Urothelium cell line (cell line): ENCODE data around the gene TTC24.
"Not testable (repeated sequence)": the region's sequence is repeated elsewhere in the genome, so short reads cannot be mapped to it uniquely, and the experiment has no call there.

Source experiments
- DNase-seq: peaks from one replicate; pipeline ENCODE4 v3.0.0; 2011; ENCODE audit warnings: low spot score, mixed read lengths
- FAIRE-seq: peaks from 2 replicates; lab custom pipeline; 2011; peaks lifted over from hg19 to GRCh38; lab: Jason Lieb, UNC

The TTC24 gene

GRCh38 chr1:156584813-156585212 lies 5.3 kb downstream of the TTC24 start:
- FAIRE-seq (no peak), DNase-seq (peak; percentile 42)

GRCh38 chr1:156586323-156586722 lies 6.8 kb downstream of the TTC24 start:
- DNase-seq = no peak

GRCh38 chr1:156586892-156587477 lies 7.5 kb downstream of the TTC24 start:
- no peak for DNase-seq
- no peak for FAIRE-seq

More at GRCh38 chr1:156586323-156586722, 6.8 kb downstream of the TTC24 start:
- FAIRE-seq = no peak

- not testable (repeated sequence) for DNase-seq, FAIRE-seq
Measured at GRCh38 chr1:156587927-156588326, 8.4 kb downstream of the TTC24 start.

- DNase-seq (no peak), FAIRE-seq (no peak)
Measured at GRCh38 chr1:156589546-156589945, 10.0 kb downstream of the TTC24 start.

- no peak for DNase-seq
- no peak for FAIRE-seq
Measured at GRCh38 chr1:156590326-156591180, 11.0 kb downstream of the TTC24 start.

- FAIRE-seq (no peak), DNase-seq (no peak)
Measured at GRCh38 chr1:156591181-156591431, 11.6 kb downstream of the TTC24 start.

- FAIRE-seq (no peak), DNase-seq (peak; percentile 91)
Measured at GRCh38 chr1:156591432-156592157, 12.1 kb downstream of the TTC24 start, which contains the start of gene NAXE. TSS of gene NAXE (plus strand) at chr1:156591776. CDS start at chr1:156591805, 29 bp downstream.

- FAIRE-seq (no peak), DNase-seq (no peak)
Measured at GRCh38 chr1:156592158-156592909, 12.8 kb downstream of the TTC24 start.

- DNase-seq (no peak), FAIRE-seq (no peak)
Measured at GRCh38 chr1:156592910-156593660, 13.6 kb downstream of the TTC24 start.

GRCh38 chr1:156593661-156593989 lies 14.1 kb downstream of the TTC24 start:
- DNase-seq = no peak
- no peak for FAIRE-seq

- DNase-seq (no peak), FAIRE-seq (no peak)
Measured at GRCh38 chr1:156594190-156594589, 14.7 kb downstream of the TTC24 start.

GRCh38 chr1:156595016-156595415 lies 15.5 kb downstream of the TTC24 start:
- FAIRE-seq (no peak), DNase-seq (no peak)

GRCh38 chr1:156596426-156596825 lies 16.9 kb downstream of the TTC24 start:
- DNase-seq (no peak), FAIRE-seq (no peak)

- DNase-seq = no peak
- no peak for FAIRE-seq
Measured at GRCh38 chr1:156598125-156598524, 18.6 kb downstream of the TTC24 start.

- no peak for DNase-seq
- FAIRE-seq = no peak
Measured at GRCh38 chr1:156598731-156599432, 19.4 kb downstream of the TTC24 start.

GRCh38 chr1:156599811-156600210 lies 20.3 kb downstream of the TTC24 start:
- no peak for FAIRE-seq
- no peak for DNase-seq

GRCh38 chr1:156600733-156601121 lies 21.2 kb downstream of the TTC24 start:
- no peak for DNase-seq
- no peak for FAIRE-seq

- DNase-seq = peak; percentile 85
Measured at GRCh38 chr1:156601122-156601830, 21.8 kb downstream of the TTC24 start, which contains the start of gene GPATCH4. TSS of gene GPATCH4 (minus strand) at chr1:156601479.

More at GRCh38 chr1:156601122-156601830, 21.8 kb downstream of the TTC24 start, which contains the start of gene GPATCH4:
- FAIRE-seq = no peak
